ENCODE results near the gene DDX47. TPM values are rescaled to one million over a fixed set of nuclear protein-coding genes. Genes with fewer than 3 reads are reported as not detected.
"Not testable (repeated sequence)": the region's sequence is repeated elsewhere in the genome, so short reads cannot be mapped to it uniquely, and the experiment has no call there.

The DDX47 gene
- total RNA-seq, 2 experiments from 2014 or later, result 49.1 to 53.2 TPM

GRCh38 chr12:12812174-12812573, 972 bp upstream of the DDX47 start:
- no peak overlapping the region for H3K4me3 Mint-ChIP-seq
- no peaks in the 10 kb centered on the region for H3K27me3 Mint-ChIP-seq
- ChIA-PET CTCF (interaction anchor here (1.8 to 7.0 kb wide), 4 partner anchors 8 to 75 kb away, joined by 7 to 57 read pairs (median 28); no protein-coding TSS in a partner anchor), POLR2A (interaction anchor here (0.7 to 4.8 kb wide), 5 partner anchors 9 to 225 kb away, joined by 3 to 38 read pairs (median 10); no protein-coding TSS in a partner anchor)
- no peak overlapping the region for H3K27ac Mint-ChIP-seq
- H3K4me1 Mint-ChIP-seq, result peaks cover 84% of the 10 kb centered on the region
- no peaks in the 10 kb centered on the region for H3K9me3 Mint-ChIP-seq
- no peak for DNase-seq
- H3K36me3 Mint-ChIP-seq (ENCODE audit: low read depth), result peaks cover 37% of the 10 kb centered on the region

- peak overlapping the region; percentile 85 for H3K27ac Mint-ChIP-seq
- peaks cover 42% of the 10 kb centered on the region for H3K36me3 Mint-ChIP-seq (ENCODE audit: low read depth)
- DNase-seq, result no peak
- H3K9me3 Mint-ChIP-seq, result no peaks in the 10 kb centered on the region
- POLR2A ChIA-PET, result interaction anchor here (0.6 to 4.8 kb wide), 8 partner anchors 9 to 272 kb away, joined by 3 to 38 read pairs (median 7); no protein-coding TSS in a partner anchor
- CTCF ChIA-PET, result interaction anchor here (1.8 to 7.0 kb wide), 4 partner anchors 8 to 76 kb away, joined by 7 to 57 read pairs (median 28); no protein-coding TSS in a partner anchor
- no peaks in the 10 kb centered on the region for H3K27me3 Mint-ChIP-seq
- H3K4me3 Mint-ChIP-seq, result peak overlapping the region; percentile 93
- H3K4me1 Mint-ChIP-seq, result peaks cover 83% of the 10 kb centered on the region
Measured at GRCh38 chr12:12812618-12813119, 477 bp upstream of the DDX47 start.

- DNase-seq, result no peak
- ChIA-PET CTCF (no interaction called here), POLR2A (no interaction called here)
- no peaks in the 10 kb centered on the region for H3K9me3 Mint-ChIP-seq
- H3K27ac Mint-ChIP-seq, result no peak overlapping the region
- peaks cover 75% of the 10 kb centered on the region for H3K36me3 Mint-ChIP-seq (ENCODE audit: low read depth)
- H3K4me3 Mint-ChIP-seq, result no peak overlapping the region
- H3K27me3 Mint-ChIP-seq, result no peaks in the 10 kb centered on the region
- H3K4me1 Mint-ChIP-seq, result peaks cover 67% of the 10 kb centered on the region
Measured at GRCh38 chr12:12817616-12818015, 4.5 kb downstream of the DDX47 start.

- no peak overlapping the region for H3K4me3 Mint-ChIP-seq
- H3K4me1 Mint-ChIP-seq, result peaks cover 57% of the 10 kb centered on the region
- no peaks in the 10 kb centered on the region for H3K27me3 Mint-ChIP-seq
- POLR2A ChIA-PET, result no interaction called here
- H3K36me3 Mint-ChIP-seq (ENCODE audit: low read depth), result peaks cover 77% of the 10 kb centered on the region
- H3K9me3 Mint-ChIP-seq, result no peaks in the 10 kb centered on the region
- no peak overlapping the region for H3K27ac Mint-ChIP-seq
- DNase-seq, result no peak
- CTCF ChIA-PET, result interaction anchor here (0.5 to 1.1 kb wide), 3 partner anchors 19 to 30 kb away, joined by 3 to 5 read pairs (median 4); no protein-coding TSS in a partner anchor
Measured at GRCh38 chr12:12818701-12819100, 5.6 kb downstream of the DDX47 start.

- H3K4me3 Mint-ChIP-seq, result no peak overlapping the region
- no peak overlapping the region for H3K27ac Mint-ChIP-seq
- peaks cover 79% of the 10 kb centered on the region for H3K36me3 Mint-ChIP-seq (ENCODE audit: low read depth)
- ChIA-PET POLR2A (no interaction called here), CTCF (interaction anchor here (1.0 to 1.1 kb wide), 2 partner anchors 19 to 30 kb away, joined by 4 to 5 read pairs; no protein-coding TSS in a partner anchor)
- peaks cover 52% of the 10 kb centered on the region for H3K4me1 Mint-ChIP-seq
- no peaks in the 10 kb centered on the region for H3K27me3 Mint-ChIP-seq
- H3K9me3 Mint-ChIP-seq, result no peaks in the 10 kb centered on the region
- no peak for DNase-seq
Measured at GRCh38 chr12:12819221-12819620, 6.1 kb downstream of the DDX47 start.

DNA sequence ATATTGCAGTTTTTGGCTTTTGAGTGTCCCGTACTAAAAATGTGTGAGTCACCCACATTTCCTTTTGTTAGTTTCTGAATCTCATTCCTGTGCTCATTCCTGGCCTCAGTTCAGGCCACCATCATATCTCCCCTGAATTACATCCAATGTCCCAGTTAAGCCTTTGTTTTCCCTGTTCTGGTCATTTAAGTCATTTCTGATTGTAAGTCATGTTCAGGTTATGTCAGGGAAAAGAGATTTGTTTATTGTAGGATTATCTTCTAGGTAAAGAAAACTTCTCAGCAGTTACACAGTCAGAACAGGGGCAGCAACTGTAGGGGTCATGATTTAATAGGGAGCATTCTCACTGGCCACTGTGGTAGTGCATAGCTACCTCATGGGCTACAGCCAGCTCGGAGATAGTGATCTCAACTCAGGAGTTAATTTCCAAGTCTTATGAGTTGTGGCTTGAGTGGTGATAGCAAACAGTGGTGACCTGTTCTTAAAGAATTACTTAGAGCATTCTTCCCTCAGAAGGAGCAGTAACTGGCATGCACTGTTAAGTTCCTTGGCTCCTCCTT, 6.7 kb downstream of the DDX47 start:
- Mint-ChIP-seq H3K36me3 (ENCODE audit: low read depth) (peaks cover 79% of the 10 kb centered on the region), H3K4me1 (peaks cover 46% of the 10 kb centered on the region), H3K27ac (no peak overlapping the region), H3K9me3 (no peaks in the 10 kb centered on the region), H3K4me3 (no peak overlapping the region), H3K27me3 (no peaks in the 10 kb centered on the region)
- DNase-seq, result no peak
- POLR2A ChIA-PET, result no interaction called here
- CTCF ChIA-PET, result interaction anchor here (1.0 to 1.1 kb wide), 2 partner anchors 18 to 31 kb away, joined by 4 to 5 read pairs; no protein-coding TSS in a partner anchor

GRCh38 chr12:12820376-12820775, 7.2 kb downstream of the DDX47 start:
- DNase-seq, H3K4me3 Mint-ChIP-seq, POLR2A ChIA-PET, H3K27me3 Mint-ChIP-seq, CTCF ChIA-PET, H3K27ac Mint-ChIP-seq, H3K9me3 Mint-ChIP-seq: not testable (repeated sequence)
- Mint-ChIP-seq H3K36me3 (ENCODE audit: low read depth) (peaks cover 79% of the 10 kb centered on the region), H3K4me1 (peaks cover 44% of the 10 kb centered on the region)

- Mint-ChIP-seq H3K27ac (no peak overlapping the region), H3K36me3 (ENCODE audit: low read depth) (peaks cover 74% of the 10 kb centered on the region), H3K9me3 (no peaks in the 10 kb centered on the region), H3K4me3 (no peak overlapping the region), H3K4me1 (peaks cover 29% of the 10 kb centered on the region), H3K27me3 (no peaks in the 10 kb centered on the region)
- no peak for DNase-seq
- POLR2A ChIA-PET, result interaction anchor here (0.6 kb wide), 1 partner anchor 230 kb away, joined by 3 read pairs; no protein-coding TSS in a partner anchor
- CTCF ChIA-PET, result interaction anchor here (0.7 to 2.6 kb wide), 5 partner anchors 8 to 304 kb away, joined by 3 to 11 read pairs (median 4); no protein-coding TSS in a partner anchor
Measured at GRCh38 chr12:12821975-12822374, 8.8 kb downstream of the DDX47 start.

- CTCF ChIA-PET, result interaction anchor here (1.4 to 2.6 kb wide), 2 partner anchors 9 to 35 kb away, joined by 3 to 11 read pairs; no protein-coding TSS in a partner anchor
- POLR2A ChIA-PET, result interaction anchor here (0.6 to 1.3 kb wide), 4 partner anchors 9 to 86 kb away, joined by 3 read pairs; no protein-coding TSS in a partner anchor
- no peaks in the 10 kb centered on the region for H3K9me3 Mint-ChIP-seq
- DNase-seq, result no peak
- H3K27me3 Mint-ChIP-seq, result no peaks in the 10 kb centered on the region
- peaks cover 24% of the 10 kb centered on the region for H3K4me1 Mint-ChIP-seq
- H3K27ac Mint-ChIP-seq, result no peak overlapping the region
- peaks cover 74% of the 10 kb centered on the region for H3K36me3 Mint-ChIP-seq (ENCODE audit: low read depth)
- no peak overlapping the region for H3K4me3 Mint-ChIP-seq
Measured at GRCh38 chr12:12822886-12823285, 9.7 kb downstream of the DDX47 start.

DNA sequence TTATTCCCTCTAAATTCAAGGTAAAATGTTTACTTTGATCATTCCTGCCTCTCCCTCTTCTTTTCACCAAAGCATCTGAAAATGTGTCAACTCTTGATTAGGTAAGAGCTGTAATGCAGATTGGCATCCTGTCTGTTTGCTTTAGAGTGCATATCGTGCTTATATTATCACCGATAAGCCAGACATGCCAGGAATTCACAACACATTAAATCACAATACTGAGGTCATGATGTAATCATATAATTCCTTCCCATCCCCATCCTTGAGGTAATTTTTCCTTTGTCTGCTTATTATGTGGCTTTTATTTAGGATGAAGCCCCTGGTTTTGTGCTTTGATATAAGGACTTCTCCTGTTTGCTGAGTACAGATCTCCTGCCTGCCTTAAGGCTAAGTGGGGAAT, 10.2 kb downstream of the DDX47 start:
- H3K9me3 Mint-ChIP-seq, result no peaks in the 10 kb centered on the region
- peaks cover 76% of the 10 kb centered on the region for H3K36me3 Mint-ChIP-seq (ENCODE audit: low read depth)
- no peaks in the 10 kb centered on the region for H3K27me3 Mint-ChIP-seq
- peaks cover 24% of the 10 kb centered on the region for H3K4me1 Mint-ChIP-seq
- DNase-seq, result no peak
- no peak overlapping the region for H3K4me3 Mint-ChIP-seq
- ChIA-PET POLR2A (interaction anchor here (0.6 to 1.3 kb wide), 4 partner anchors 10 to 87 kb away, joined by 3 read pairs; no protein-coding TSS in a partner anchor), CTCF (interaction anchor here (2.6 kb wide), 1 partner anchor 35 kb away, joined by 11 read pairs; no protein-coding TSS in a partner anchor)
- H3K27ac Mint-ChIP-seq, result no peak overlapping the region

DNA sequence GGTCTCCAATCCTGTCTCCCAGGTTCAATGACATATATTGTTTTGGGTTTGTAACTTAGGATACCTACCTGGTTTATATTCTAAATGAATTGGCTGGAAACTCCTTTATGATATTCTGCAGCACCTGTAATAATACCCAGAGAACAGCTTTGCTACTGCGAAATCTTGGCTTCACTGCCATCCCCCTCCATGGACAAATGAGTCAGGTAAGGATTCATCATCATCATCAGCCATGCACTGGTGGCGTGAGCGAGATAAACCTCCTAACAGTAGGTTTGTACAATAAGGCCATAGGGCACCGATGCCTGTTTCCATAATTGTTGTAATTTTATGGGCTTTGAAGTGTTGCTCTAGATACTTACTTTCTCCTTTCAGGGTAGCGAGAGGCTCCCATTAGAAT, 10.7 kb downstream of the DDX47 start:
- Mint-ChIP-seq H3K4me3 (no peak overlapping the region), H3K27me3 (no peaks in the 10 kb centered on the region), H3K36me3 (ENCODE audit: low read depth) (peaks cover 76% of the 10 kb centered on the region), H3K4me1 (peaks cover 19% of the 10 kb centered on the region), H3K9me3 (no peaks in the 10 kb centered on the region), H3K27ac (no peak overlapping the region)
- no peak for DNase-seq
- ChIA-PET CTCF (interaction anchor here (2.4 to 2.6 kb wide), 2 partner anchors 10 to 36 kb away, joined by 8 to 11 read pairs; partner anchors contain the start of gene DDX47), POLR2A (interaction anchor here (1.0 to 1.3 kb wide), 3 partner anchors 10 to 37 kb away, joined by 3 read pairs; no protein-coding TSS in a partner anchor)

- H3K27ac Mint-ChIP-seq, result no peak overlapping the region
- POLR2A ChIA-PET, result interaction anchor here (2.3 kb wide), 1 partner anchor 32 kb away, joined by 6 read pairs; no protein-coding TSS in a partner anchor
- no peak overlapping the region for H3K4me3 Mint-ChIP-seq
- H3K4me1 Mint-ChIP-seq, result peaks cover 33% of the 10 kb centered on the region
- peaks cover 33% of the 10 kb centered on the region for H3K36me3 Mint-ChIP-seq (ENCODE audit: low read depth)
- H3K9me3 Mint-ChIP-seq, result no peaks in the 10 kb centered on the region
- CTCF ChIA-PET, result interaction anchor here (1.0 to 1.4 kb wide), 4 partner anchors 33 to 419 kb away, joined by 3 to 5 read pairs (median 4); partner anchors contain the start of gene GPRC5A
- no peak for DNase-seq
- H3K27me3 Mint-ChIP-seq, result no peaks in the 10 kb centered on the region
Measured at GRCh38 chr12:12835378-12836146, 22.4 kb downstream of the DDX47 start.
